Measurements from ENCODE around the gene SF1.
A peak's percentile ranks its signal among the peaks of the same experiment; 100 is the strongest.

GRCh38 chr11:64743591-64744543, 34.5 kb downstream of the SF1 start, which contains the start of gene RASGRP2:
- TF ChIP-seq CTCF (IDR thresholded peaks at IDR 0.05; ENCODE audit: extremely low read depth in 1 of 2, insufficient read depth in 1 of 2, low read depth in 1 of 2, low read length in 2 of 2): peak; percentile 70 to 71
- TF ChIP-seq EZH2 (IDR thresholded peaks at IDR 0.05; ENCODE audit: borderline replicate concordance, low read depth, low read length, severe bottlenecking): peak; percentile 94
- TF ChIP-seq MYC (IDR thresholded peaks at IDR 0.05; ENCODE audit: low read depth, low read length): no peak

All from endothelial cell of umbilical vein (primary cell).